ENCODE measurements around the gene TPGS1.

Gene TPGS1

GRCh38 chr19:472005-472858, 35.1 kb upstream of the TPGS1 start:
- TF ChIP-seq CTCF (IDR thresholded peaks at IDR 0.05) = no peak

- no peak for TF ChIP-seq CTCF (IDR thresholded peaks at IDR 0.05)
Measured at GRCh38 chr19:474126-475078, 32.9 kb upstream of the TPGS1 start.

- TF ChIP-seq CTCF (IDR thresholded peaks at IDR 0.05) = no peak
Measured at GRCh38 chr19:475360-475759, 31.9 kb upstream of the TPGS1 start.

GRCh38 chr19:478236-478903, 28.9 kb upstream of the TPGS1 start:
- TF ChIP-seq CTCF (IDR thresholded peaks at IDR 0.05) = no peak

GRCh38 chr19:478976-479375, 28.3 kb upstream of the TPGS1 start:
- no peak for TF ChIP-seq CTCF (IDR thresholded peaks at IDR 0.05)

- TF ChIP-seq CTCF (IDR thresholded peaks at IDR 0.05) = peak; percentile 80
Measured at GRCh38 chr19:480016-480855, 27.1 kb upstream of the TPGS1 start.

All from LNCAP (cell line).